Liver (tissue), 9 donors: ENCODE results near the gene LCORL. TPM values are rescaled to one million over a fixed set of nuclear protein-coding genes. Genes with fewer than 3 reads are reported as not detected.
"Not testable (repeated sequence)": the region's sequence is repeated elsewhere in the genome, so short reads cannot be mapped to it uniquely, and the experiment has no call there.

ENCODE experiments used
- DNase-seq: peaks from one replicate; pipeline ENCODE4 v3.0.0-alpha.2; 2017; ENCODE audit warnings: low spot score
- H3K27ac ChIP-seq, 2 donors: one replicate each; pipeline ENCODE4 v1.7.0; 2013; ENCODE audit warnings: inconsistent platforms in 2 of 2, low read length in 2 of 2, control low read depth in 1 of 2, low read depth in 1 of 2, mild to moderate bottlenecking in 1 of 2
- H3K27me3 ChIP-seq, 4 donors: one replicate each; pipeline versions ENCODE4 v1.6.1 to v1.7.0; 2013; ENCODE audit warnings: low read length in 3 of 4, inconsistent platforms in 1 of 4, mild to moderate bottlenecking in 1 of 4, moderate library complexity in 1 of 4; ENCODE audit not compliant: control insufficient read depth in 4 of 4, insufficient read depth in 4 of 4
- H3K36me3 ChIP-seq, 4 donors: one replicate each; pipeline versions ENCODE4 v1.6.1 to v1.7.0; 2013; ENCODE audit warnings: low read length in 3 of 4, mild to moderate bottlenecking in 3 of 4, low read depth in 1 of 4, moderate library complexity in 1 of 4; ENCODE audit not compliant: control insufficient read depth in 4 of 4, insufficient read depth in 3 of 4
- H3K4me1 ChIP-seq, 4 donors: one replicate each; pipeline versions ENCODE4 v1.6.1 to v1.7.0; 2013; ENCODE audit warnings: low read length in 3 of 4, mild to moderate bottlenecking in 3 of 4, moderate library complexity in 1 of 4; ENCODE audit not compliant: control insufficient read depth in 4 of 4, insufficient read depth in 4 of 4
- H3K4me3 ChIP-seq, 3 donors: one replicate each; pipeline versions ENCODE4 v1.6.1 to v1.7.0; 2013; ENCODE audit warnings: low read length in 3 of 3, control low read depth in 1 of 3, low read depth in 1 of 3, mild to moderate bottlenecking in 1 of 3
- H3K9ac ChIP-seq, 2 donors: one replicate each; pipeline ENCODE4 v1.7.0; 2013; ENCODE audit warnings: low read length in 2 of 2, mild to moderate bottlenecking in 2 of 2, moderate library complexity in 2 of 2, control low read depth in 1 of 2, low read depth in 1 of 2
- H3K9me3 ChIP-seq, 4 donors: one replicate each; pipeline versions ENCODE4 v1.6.1 to v1.7.0; 2013; ENCODE audit warnings: low read length in 3 of 4; ENCODE audit not compliant: control insufficient read depth in 4 of 4
- ATF3 ChIP-seq: IDR thresholded peaks from 2 replicates; pipeline ENCODE4 v1.6.1; 2016; ENCODE audit warnings: antibody characterized with exemption
- CTCF ChIP-seq: fragments of 150-350 bp; IDR thresholded peaks from 2 replicates; pipeline ENCODE4 v1.5.1; 2017; ENCODE audit warnings: improper control_type of control experiment, low read depth, low read length; ENCODE audit not compliant: missing input control
- EGR1 ChIP-seq, 2 donors: IDR thresholded peaks; 2 replicates each; pipeline ENCODE4 v1.6.1; 2016 to 2018; ENCODE audit warnings: antibody characterized with exemption in 2 of 2, low read depth in 2 of 2
- FOXA1 ChIP-seq: IDR thresholded peaks from 2 replicates; pipeline ENCODE4 v1.6.1; 2016; ENCODE audit warnings: antibody characterized with exemption
- FOXA2 ChIP-seq: IDR thresholded peaks from 2 replicates; pipeline ENCODE4 v1.6.1; 2016; ENCODE audit warnings: antibody characterized with exemption
- GABPA ChIP-seq, 2 donors: IDR thresholded peaks in 1 of 2; conservative IDR thresholded peaks in 1 of 2; 2 replicates each; pipeline ENCODE4 v1.6.1; 2016; ENCODE audit warnings: antibody characterized with exemption in 2 of 2, mild to moderate bottlenecking in 1 of 2, moderate library complexity in 1 of 2
- HNF4A ChIP-seq, 2 donors: conservative IDR thresholded peaks; 2 replicates each; pipeline ENCODE4 v1.6.1; 2016; ENCODE audit warnings: antibody characterized with exemption in 2 of 2, mild to moderate bottlenecking in 2 of 2
- HNF4G ChIP-seq: IDR thresholded peaks from 2 replicates; pipeline ENCODE4 v1.6.1; 2016; ENCODE audit warnings: antibody characterized with exemption
- JUND ChIP-seq, 2 donors: IDR thresholded peaks; 2 replicates each; pipeline ENCODE4 v1.6.1; 2016; ENCODE audit warnings: antibody characterized with exemption in 2 of 2
- MAX ChIP-seq: IDR thresholded peaks from 2 replicates; pipeline ENCODE4 v1.6.1; 2016; ENCODE audit warnings: antibody characterized with exemption
- NR2F2 ChIP-seq: IDR thresholded peaks from 2 replicates; pipeline ENCODE4 v1.6.1; 2016; ENCODE audit warnings: antibody characterized with exemption
- RAD21 ChIP-seq, 2 donors: IDR thresholded peaks; 2 replicates each; pipeline ENCODE4 v1.6.1; 2016; ENCODE audit warnings: antibody characterized with exemption in 2 of 2, mild to moderate bottlenecking in 2 of 2
- REST ChIP-seq: IDR thresholded peaks from 2 replicates; pipeline ENCODE4 v1.6.1; 2016; ENCODE audit warnings: antibody characterized with exemption, mild to moderate bottlenecking
- RXRA ChIP-seq, 2 donors: IDR thresholded peaks; 2 replicates each; pipeline ENCODE4 v1.6.1; 2017 to 2018; ENCODE audit warnings: antibody characterized with exemption in 2 of 2, mild to moderate bottlenecking in 1 of 2
- SP1 ChIP-seq: IDR thresholded peaks from 2 replicates; pipeline ENCODE4 v1.6.1; 2018; ENCODE audit warnings: antibody characterized with exemption, mild to moderate bottlenecking
- TAF1 ChIP-seq: conservative IDR thresholded peaks from 2 replicates; pipeline ENCODE4 v1.6.1; 2016; ENCODE audit warnings: antibody characterized with exemption, mild to moderate bottlenecking
- YY1 ChIP-seq: IDR thresholded peaks from 2 replicates; pipeline ENCODE4 v1.6.1; 2016; ENCODE audit warnings: antibody characterized with exemption, mild to moderate bottlenecking
- ZBTB33 ChIP-seq: IDR thresholded peaks from 2 replicates; pipeline ENCODE4 v1.6.1; 2016; ENCODE audit warnings: antibody characterized with exemption
- WGBS: extraction: QIAGEN DNeasy Blood & Tissue Kit; methylation state at CpG from one replicate; pipeline ENCODE4 v1.1.7; 2013; 5-methylcytosine and 5-hydroxymethylcytosine counted together
- polyA plus RNA-seq, 2 donors: library from polyadenylated mRNA; stranded (reverse) in 1 of 2; unstranded in 1 of 2; fragments of 200-250 nt in 1 of 2; fragments of >200 nt in 1 of 2; fragmentation: Nextera tagmentation in 1 of 2; extraction: Ambion mirVana in 1 of 2; gene quantifications; one replicate each; pipeline versions ENCODE4 v1.2.1 to v1.2.3, GENCODE V29; 2013 to 2015
- total RNA-seq, 2 donors: library from RNA; depleted of rRNA; stranded (reverse); fragments of >200 nt; gene quantifications; one replicate each; pipeline ENCODE4 v1.2.3, GENCODE V29; 2014
- donor health status: healthy.
- donor health status: healthy.
- donor health status: healthy.
- donor health status: healthy.
- donor health status: healthy.

LCORL gene
- total and polyA plus RNA-seq, 4 donors, result 2.1 to 12.0 (median 6.5) TPM

GRCh38 chr4:18039113-18039512 is 17.6 kb upstream of the LCORL start (continued):
- no peak for TF ChIP-seq CTCF
- no peak for TF ChIP-seq NR2F2
- no peak for TF ChIP-seq TAF1
- no peak for TF ChIP-seq MAX
- TF ChIP-seq FOXA1, result no peak
- TF ChIP-seq ATF3, result no peak

- H3K4me1 ChIP-seq, result not testable (repeated sequence)
Observed at GRCh38 chr4:18036369-18036768, 14.8 kb upstream of the LCORL start.

GRCh38 chr4:18034099-18034498 is 12.5 kb upstream of the LCORL start:
- no peak for DNase-seq
- 74% methylated on average over 2 of the region's 2 CpGs for WGBS
- no peak overlapping the region for H3K9ac ChIP-seq
- no peaks in the 10 kb centered on the region for H3K36me3 ChIP-seq
- H3K27ac ChIP-seq, result no peak overlapping the region
- no peaks in the 10 kb centered on the region for H3K27me3 ChIP-seq
- H3K9me3 ChIP-seq, result no peaks in the 10 kb centered on the region
- TF ChIP-seq YY1, result no peak
- no peak for TF ChIP-seq SP1
- no peak for TF ChIP-seq JUND (IDR thresholded peaks at IDR 0.05)
- TF ChIP-seq FOXA2, result no peak
- TF ChIP-seq HNF4G, result no peak
- TF ChIP-seq ZBTB33, result no peak
- TF ChIP-seq RXRA (IDR thresholded peaks at IDR 0.05), result no peak
- TF ChIP-seq MAX, result no peak
- TF ChIP-seq HNF4A (conservative IDR thresholded peaks at IDR 0.05), result no peak
- no peak for TF ChIP-seq GABPA (IDR thresholded peaks at IDR 0.05 in 1 of 2, conservative IDR thresholded peaks at IDR 0.05 in 1 of 2)
- TF ChIP-seq RAD21 (IDR thresholded peaks at IDR 0.05), result no peak
- no peak for TF ChIP-seq ATF3
- no peak for TF ChIP-seq FOXA1
- no peak for TF ChIP-seq REST
- no peak for TF ChIP-seq NR2F2
- no peak for TF ChIP-seq EGR1 (IDR thresholded peaks at IDR 0.05; ENCODE audit: low read depth in 2 of 2)
- no peak for TF ChIP-seq CTCF
- no peaks in the 10 kb centered on the region for H3K4me1 ChIP-seq
- no peak overlapping the region for H3K4me3 ChIP-seq

More at GRCh38 chr4:18036369-18036768, 14.8 kb upstream of the LCORL start:
- not testable (repeated sequence) for H3K36me3 ChIP-seq, H3K9ac ChIP-seq, DNase-seq, H3K27me3 ChIP-seq, H3K9me3 ChIP-seq, H3K4me3 ChIP-seq, H3K27ac ChIP-seq
- WGBS, result 84% methylated on average over 10 of the region's 10 CpGs
